Activated naive CD4-positive, alpha-beta T cell treated with anti-CD3 and anti-CD28 coated beads, Interleukin-2, amount 10 ng/mL, durations not matched to agents 5 hours and 36 hours (primary cell): ENCODE measurements around the gene PARS2. TPM values are rescaled to one million over a fixed set of nuclear protein-coding genes. Genes with fewer than 3 reads are reported as not detected.

Experiments used
- total RNA-seq, 2 experiments: library from RNA; stranded (reverse); gene quantifications; one replicate each; pipeline ENCODE4 v1.2.3, GENCODE V29; 2021

PARS2 gene
- 1 to 10 TPM; 2.7 to 3.0 TPM for total RNA-seq

DNA sequence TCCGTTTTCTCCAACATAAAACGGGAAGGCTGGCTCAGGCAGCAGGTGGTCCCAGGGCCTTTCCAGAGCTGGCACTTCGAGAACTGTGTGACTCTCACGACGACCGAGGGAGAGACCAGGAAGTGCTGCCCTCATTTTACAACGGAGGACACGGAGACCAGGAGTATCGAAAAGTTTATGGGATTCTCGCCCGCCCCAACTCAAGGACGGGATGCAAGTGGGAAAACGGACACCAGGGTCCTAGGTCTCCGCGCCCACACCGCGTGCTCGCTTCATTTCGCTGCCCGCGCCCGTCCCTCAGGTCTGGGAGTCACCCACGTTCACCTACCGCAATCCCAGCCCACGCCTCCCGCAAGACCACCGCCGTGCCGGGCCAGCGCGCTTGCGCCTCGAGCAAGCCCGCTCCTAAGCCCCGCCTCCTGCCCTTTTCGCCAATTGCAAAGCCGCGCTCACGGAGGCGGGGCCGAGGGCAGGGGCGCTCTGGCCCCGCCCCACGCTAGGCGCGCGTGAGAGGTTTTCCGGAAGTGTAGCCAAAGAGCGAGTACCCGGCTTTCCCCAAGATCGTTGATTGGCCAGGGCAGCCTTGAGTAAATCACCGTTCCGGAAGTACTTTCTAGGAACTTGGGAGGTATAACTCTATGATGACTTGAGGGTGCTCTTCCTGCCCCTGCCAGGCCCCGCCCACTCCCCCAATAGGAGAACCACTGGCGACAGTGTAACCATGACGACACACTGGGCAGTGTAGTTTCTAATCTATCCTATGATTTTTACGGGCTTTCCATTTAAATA is at the start of gene PARS2:
PARS2 (minus strand) TSS at position 391 of the 789 bp plus-strand sequence. CDS start 5,362 bp downstream, outside the sequence.

DNA sequence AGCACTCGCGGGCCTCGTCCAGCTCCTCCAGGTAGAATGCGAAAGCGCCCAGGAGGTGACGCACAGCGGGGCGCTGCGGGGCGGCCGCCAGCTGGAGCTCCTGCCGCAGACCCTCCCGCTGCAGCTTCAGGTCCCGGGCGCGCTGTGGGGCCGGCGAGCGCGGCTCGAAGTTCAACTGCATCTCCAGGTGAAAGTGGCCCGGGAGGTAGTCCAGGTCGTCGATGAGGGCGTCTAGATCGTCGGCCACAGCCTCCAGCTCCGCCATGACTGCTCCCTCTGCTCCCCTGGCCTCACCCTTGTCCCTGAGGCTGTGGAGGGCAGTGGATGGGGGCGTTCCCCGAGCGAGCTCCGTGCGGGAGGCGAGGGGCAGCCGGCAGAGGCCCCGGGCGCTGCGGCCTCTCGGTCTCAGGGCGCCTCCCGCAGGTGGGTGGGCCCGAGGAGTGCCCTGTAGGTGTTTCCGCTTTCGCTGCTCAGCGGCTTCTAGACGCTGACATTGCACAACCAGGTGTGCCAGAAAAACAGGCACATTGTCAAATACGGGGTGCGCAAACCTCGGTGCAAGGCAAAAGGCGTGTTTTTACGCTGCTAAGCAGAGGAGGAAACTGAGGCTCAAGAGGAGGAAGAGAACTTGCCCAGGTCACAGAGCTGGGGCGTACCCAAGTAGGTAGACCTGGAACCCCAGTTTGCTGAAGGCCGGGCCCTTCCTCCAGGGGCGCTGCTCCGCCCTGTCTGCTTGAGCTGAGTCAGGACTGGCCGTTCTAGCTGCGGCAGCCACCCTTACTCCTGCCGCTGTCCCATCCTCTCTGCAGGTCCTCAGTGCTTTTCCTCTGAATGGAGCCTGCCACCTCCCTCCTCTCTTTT is 36.8 kb upstream of the PARS2 start, which contains the start of gene TTC22:
TTC22 (minus strand) TSS at position 425 of the 861 bp plus-strand sequence; CDS start at position 265, 160 bp downstream.

DNA sequence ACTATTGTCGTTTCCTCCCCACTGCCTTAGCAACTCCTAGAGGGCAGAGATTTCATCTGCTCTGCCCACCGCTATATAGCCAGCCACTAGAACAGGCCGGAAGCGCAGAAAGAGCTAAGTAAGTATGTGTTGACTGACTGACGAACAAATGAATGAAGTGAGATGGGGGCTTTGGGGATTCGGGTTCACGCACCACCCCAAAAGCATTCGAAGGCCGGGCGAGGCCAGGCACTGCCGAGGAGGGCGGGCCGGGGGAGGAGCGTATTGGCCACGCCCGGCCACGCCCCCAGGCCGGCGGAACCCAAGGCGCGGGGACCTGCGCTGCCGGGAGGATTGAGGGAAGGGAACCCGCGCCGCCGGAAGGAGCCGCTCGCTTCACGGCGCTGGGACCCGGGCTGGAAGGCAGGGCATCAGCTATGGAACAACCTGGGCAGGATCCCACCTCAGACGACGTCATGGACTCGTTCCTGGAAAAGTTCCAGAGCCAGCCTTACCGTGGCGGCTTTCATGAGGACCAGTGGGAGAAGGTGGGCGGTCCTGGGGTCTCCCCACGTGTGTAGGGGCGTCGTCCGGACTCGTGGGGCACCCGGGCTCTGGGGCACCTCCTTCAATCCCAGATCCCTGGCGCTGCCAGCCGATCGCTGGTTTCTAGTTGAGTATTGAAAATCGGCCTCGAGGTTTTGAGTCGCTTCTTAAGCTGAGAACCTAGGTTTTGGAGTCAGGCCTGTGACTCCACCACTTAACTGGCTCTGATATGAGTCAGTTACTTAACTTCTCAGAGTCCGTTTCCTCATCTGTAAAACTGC is 48.6 kb downstream of the PARS2 start, which contains the start of gene TTC4:
TTC4 (plus strand) TSS at position 369 of the 806 bp plus-strand sequence; CDS start at position 417, 48 bp downstream.

Other genes with a start within 250 kb of the PARS2 start
- gene ACOT11, start 216.3 kb downstream of the PARS2 start, total RNA-seq: under 1 TPM; 0.53 to 0.77 TPM
- not detected for gene FAM151A, start 141.0 kb downstream of the PARS2 start, total RNA-seq
- not detected for gene MROH7, start 122.7 kb downstream of the PARS2 start, total RNA-seq
- gene TTC4, start 48.7 kb downstream of the PARS2 start, total RNA-seq: 10 to 100 TPM; 18.0 to 18.5 TPM
- 10 to 100 TPM in 1 of 2 experiments, 1 to 10 TPM in 1; 8.7 to 10.2 TPM for gene TTC22, start 36.8 kb upstream of the PARS2 start, total RNA-seq
- 10 to 100 TPM; 78.5 to 84.5 TPM for gene DHCR24, start 122.7 kb upstream of the PARS2 start, total RNA-seq
- not detected for gene TMEM61, start 216.1 kb upstream of the PARS2 start, total RNA-seq
- gene BSND, start 234.4 kb upstream of the PARS2 start, total RNA-seq: not detected